Measurements from ENCODE around the gene SLC9C1.
A peak's percentile ranks its signal among the peaks of the same experiment; 100 is the strongest.

Gene SLC9C1

GRCh38 chr3:112133626-112134334 is 160.2 kb downstream of the SLC9C1 start:
- no peaks in the 10 kb centered on the region for H3K27me3 ChIP-seq (ENCODE audit: insufficient read depth, low read depth)
- peak overlapping the region; percentile 93 for H3K4me2 ChIP-seq
- no peak for TF ChIP-seq CTCF (conservative IDR thresholded peaks at IDR 0.05; ENCODE audit: low read depth, low read length)
- peaks cover 62% of the 10 kb centered on the region for H3K4me1 ChIP-seq (ENCODE audit: low read depth, poor library complexity, severe bottlenecking)
- H4K20me1 ChIP-seq (ENCODE audit: insufficient read depth), result no peaks in the 10 kb centered on the region
- H3K27ac ChIP-seq, result peak overlapping the region; percentile 77
- H3K36me3 ChIP-seq (ENCODE audit: insufficient read depth), result no peaks in the 10 kb centered on the region
- no peaks in the 10 kb centered on the region for H3K79me2 ChIP-seq (ENCODE audit: insufficient read depth, low read depth)
- no peak overlapping the region for H3K4me3 ChIP-seq (IDR thresholded peaks at IDR 0.05; ENCODE audit: insufficient read depth, low read depth, low read length)
- peak overlapping the region; percentile 49; the same call in 1 of the 2 replicates for H3K9ac ChIP-seq
- peak overlapping the region; percentile 75 for H2AFZ ChIP-seq (ENCODE audit: low read depth)

GRCh38 chr3:112132975-112133448 is 161.0 kb downstream of the SLC9C1 start, which contains the start of gene GCSAM:
Gene GCSAM (minus strand): TSS chr3:112133248. CDS start chr3:112133120, 128 bp downstream.
- Histone ChIP-seq H3K9ac (peak within 1 kb of the TSS; percentile 49), H3K27me3 (ENCODE audit: insufficient read depth, low read depth) (no peaks in the 10 kb centered on the region), H3K36me3 (ENCODE audit: insufficient read depth) (no peaks in the 10 kb centered on the region), H3K27ac (peak within 1 kb of the TSS; percentile 77), H3K79me2 (ENCODE audit: insufficient read depth, low read depth) (no peaks in the 10 kb centered on the region), H2AFZ (ENCODE audit: low read depth) (peak within 1 kb of the TSS; percentile 75), H3K4me1 (ENCODE audit: low read depth, poor library complexity, severe bottlenecking) (peaks cover 62% of the 10 kb centered on the region), H3K4me3 (IDR thresholded peaks at IDR 0.05; ENCODE audit: insufficient read depth, low read depth, low read length) (peak within 1 kb of the TSS; percentile 92), H3K4me2 (peak within 1 kb of the TSS; percentile 93), H4K20me1 (ENCODE audit: insufficient read depth) (no peaks in the 10 kb centered on the region)
- TF ChIP-seq CTCF (conservative IDR thresholded peaks at IDR 0.05; ENCODE audit: low read depth, low read length), result no peak

- Histone ChIP-seq H3K27ac (peak overlapping the region; percentile 77), H3K27me3 (ENCODE audit: insufficient read depth, low read depth) (no peaks in the 10 kb centered on the region), H3K9ac (peak overlapping the region; percentile 49), H3K4me1 (ENCODE audit: low read depth, poor library complexity, severe bottlenecking) (peaks cover 59% of the 10 kb centered on the region), H3K36me3 (ENCODE audit: insufficient read depth) (no peaks in the 10 kb centered on the region), H3K79me2 (ENCODE audit: insufficient read depth, low read depth) (no peaks in the 10 kb centered on the region), H3K4me2 (peak overlapping the region; percentile 93), H4K20me1 (ENCODE audit: insufficient read depth) (no peaks in the 10 kb centered on the region), H2AFZ (ENCODE audit: low read depth) (peak overlapping the region; percentile 75), H3K4me3 (IDR thresholded peaks at IDR 0.05; ENCODE audit: insufficient read depth, low read depth, low read length) (peak overlapping the region; percentile 92)
- no peak for TF ChIP-seq CTCF (conservative IDR thresholded peaks at IDR 0.05; ENCODE audit: low read depth, low read length)
These were observed 161.5 kb downstream of the SLC9C1 start for GRCh38 chr3:112132554-112132953.

- Histone ChIP-seq H3K79me2 (ENCODE audit: insufficient read depth, low read depth) (no peaks in the 10 kb centered on the region), H3K9ac (0 out of 2 replicates have a peak overlapping the region, but pooled peaks have one; percentile 49), H3K4me2 (peak overlapping the region; percentile 93), H2AFZ (ENCODE audit: low read depth) (no peak overlapping the region), H3K36me3 (ENCODE audit: insufficient read depth) (no peaks in the 10 kb centered on the region), H3K4me3 (IDR thresholded peaks at IDR 0.05; ENCODE audit: insufficient read depth, low read depth, low read length) (no peak overlapping the region), H3K27me3 (ENCODE audit: insufficient read depth, low read depth) (no peaks in the 10 kb centered on the region), H3K4me1 (ENCODE audit: low read depth, poor library complexity, severe bottlenecking) (peaks cover 54% of the 10 kb centered on the region), H3K27ac (peak overlapping the region; percentile 77; the same call in 1 of the 2 replicates), H4K20me1 (ENCODE audit: insufficient read depth) (no peaks in the 10 kb centered on the region)
- TF ChIP-seq CTCF (conservative IDR thresholded peaks at IDR 0.05; ENCODE audit: low read depth, low read length), result no peak
These were observed 161.9 kb downstream of the SLC9C1 start for GRCh38 chr3:112132088-112132487.

Measured in KMS-11 (cell line).